Measurements from ENCODE around the gene GGA2.

DNA sequence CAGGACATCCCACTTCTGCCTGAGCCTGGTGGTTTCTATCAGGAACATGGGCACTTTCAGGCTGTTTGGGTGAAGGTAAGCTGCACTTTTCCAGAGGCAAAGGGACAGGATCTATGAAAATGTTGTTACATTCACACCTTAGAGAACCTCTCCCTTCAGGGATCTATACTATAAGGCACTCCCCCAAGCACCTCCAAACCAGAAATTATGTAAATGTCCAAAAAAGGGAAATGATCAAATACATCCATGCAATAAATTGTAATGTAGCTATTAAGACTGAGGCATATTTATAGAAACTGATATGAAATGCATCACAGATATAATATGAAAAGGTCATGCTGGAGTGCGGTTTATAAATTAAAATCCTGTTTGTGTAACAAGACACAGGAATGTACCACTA is 34.0 kb downstream of the GGA2 start:
- TF ChIP-seq POLR2AphosphoS5 (IDR thresholded peaks at IDR 0.05) (no peak), EP300 (IDR thresholded peaks at IDR 0.05) (no peak)
- TF ChIP-seq, protein P1, sequence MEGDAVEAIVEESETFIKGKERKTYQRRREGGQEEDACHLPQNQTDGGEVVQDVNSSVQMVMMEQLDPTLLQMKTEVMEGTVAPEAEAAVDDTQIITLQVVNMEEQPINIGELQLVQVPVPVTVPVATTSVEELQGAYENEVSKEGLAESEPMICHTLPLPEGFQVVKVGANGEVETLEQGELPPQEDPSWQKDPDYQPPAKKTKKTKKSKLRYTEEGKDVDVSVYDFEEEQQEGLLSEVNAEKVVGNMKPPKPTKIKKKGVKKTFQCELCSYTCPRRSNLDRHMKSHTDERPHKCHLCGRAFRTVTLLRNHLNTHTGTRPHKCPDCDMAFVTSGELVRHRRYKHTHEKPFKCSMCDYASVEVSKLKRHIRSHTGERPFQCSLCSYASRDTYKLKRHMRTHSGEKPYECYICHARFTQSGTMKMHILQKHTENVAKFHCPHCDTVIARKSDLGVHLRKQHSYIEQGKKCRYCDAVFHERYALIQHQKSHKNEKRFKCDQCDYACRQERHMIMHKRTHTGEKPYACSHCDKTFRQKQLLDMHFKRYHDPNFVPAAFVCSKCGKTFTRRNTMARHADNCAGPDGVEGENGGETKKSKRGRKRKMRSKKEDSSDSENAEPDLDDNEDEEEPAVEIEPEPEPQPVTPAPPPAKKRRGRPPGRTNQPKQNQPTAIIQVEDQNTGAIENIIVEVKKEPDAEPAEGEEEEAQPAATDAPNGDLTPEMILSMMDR (IDR thresholded peaks at IDR 0.05), result no peak
